HG03139 (cell line): ENCODE data around the gene SNAPIN.

Source experiments
- ATAC-seq: cut with Tn5 transposase; IDR thresholded peaks from one replicate; pipeline ENCODE4 v1.9.1; 2021; ENCODE audit not compliant: unreplicated experiment

SNAPIN gene

DNA sequence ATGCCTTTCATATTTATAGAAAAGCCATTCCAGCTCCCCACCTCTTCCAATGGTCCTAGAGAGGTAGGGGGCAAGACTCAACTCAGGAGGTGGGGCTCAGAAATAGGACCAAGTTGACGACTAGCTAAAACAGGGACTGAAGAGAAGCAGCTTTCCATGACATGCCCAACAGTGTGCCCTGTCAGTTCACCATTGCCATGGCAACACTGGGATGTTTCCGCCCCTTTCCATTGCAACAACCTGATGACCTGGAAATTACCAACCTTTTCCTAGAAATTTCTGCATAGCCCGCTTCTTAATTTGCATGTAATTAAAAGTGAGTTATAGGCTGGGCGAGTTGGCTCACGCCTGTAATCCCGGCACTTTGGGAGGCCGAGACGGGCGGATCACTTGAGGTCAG lies 47.0 kb downstream of the SNAPIN start:
- no peak for ATAC-seq

DNA sequence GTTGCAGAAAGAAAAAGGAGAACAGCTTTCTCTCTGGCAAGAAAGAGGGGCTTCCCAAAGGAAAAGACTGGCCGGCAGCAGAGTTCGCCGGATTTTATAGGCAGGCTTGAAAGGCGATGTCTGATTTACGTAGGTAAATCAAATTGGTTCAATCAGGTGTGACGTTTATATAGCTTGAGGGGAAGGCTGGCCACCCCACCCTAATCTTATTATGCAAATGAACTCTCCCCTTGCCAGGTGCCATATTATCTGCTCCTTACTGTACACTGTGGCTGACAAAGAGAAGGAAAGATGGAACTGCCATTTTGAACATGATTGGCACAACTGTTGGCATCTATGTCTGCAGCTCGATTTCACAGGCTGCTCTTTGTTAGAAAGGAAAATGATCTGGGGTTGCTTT lies 52.5 kb downstream of the SNAPIN start:
- ATAC-seq, result no peak
